Subcutaneous abdominal adipose tissue (tissue), 5 donors: ENCODE data around the gene FAM171A1.
"Not testable (repeated sequence)": the region's sequence is repeated elsewhere in the genome, so short reads cannot be mapped to it uniquely, and the experiment has no call there.

ENCODE experiments used
- H3K27ac ChIP-seq: one replicate; pipeline ENCODE4 v1.7.0; 2013; ENCODE audit warnings: low read depth, mild to moderate bottlenecking, inconsistent platforms, low read length, moderate library complexity
- H3K27me3 ChIP-seq, 5 donors: one replicate each; pipeline ENCODE4 v1.7.0; 2013; ENCODE audit warnings: low read length in 5 of 5, inconsistent platforms in 1 of 5; ENCODE audit not compliant: control insufficient read depth in 5 of 5, insufficient read depth in 4 of 5
- H3K36me3 ChIP-seq, 5 donors: one replicate each; pipeline ENCODE4 v1.7.0; 2013; ENCODE audit warnings: low read length in 5 of 5; ENCODE audit not compliant: control insufficient read depth in 5 of 5, insufficient read depth in 5 of 5
- H3K4me1 ChIP-seq, 5 donors: one replicate each; pipeline ENCODE4 v1.7.0; 2013; ENCODE audit warnings: low read length in 5 of 5, mild to moderate bottlenecking in 3 of 5, moderate library complexity in 1 of 5; ENCODE audit not compliant: control insufficient read depth in 5 of 5, insufficient read depth in 5 of 5
- H3K4me3 ChIP-seq, 5 donors: one replicate each; pipeline ENCODE4 v1.7.0; 2013; ENCODE audit warnings: low read length in 5 of 5, low read depth in 1 of 5
- H3K9ac ChIP-seq, 5 donors: one replicate each; pipeline ENCODE4 v1.7.0; 2013; ENCODE audit warnings: low read length in 5 of 5, mild to moderate bottlenecking in 4 of 5, moderate library complexity in 3 of 5
- H3K9me3 ChIP-seq, 5 donors: one replicate each; pipeline ENCODE4 v1.7.0; 2013; ENCODE audit warnings: low read length in 5 of 5; ENCODE audit not compliant: control insufficient read depth in 5 of 5
- donor health status: healthy.
- donor health status: healthy.
- donor health status: healthy.
- donor health status: healthy.
- donor health status: healthy.

Gene FAM171A1

GRCh38 chr10:15209827-15210509, 161.1 kb downstream of the FAM171A1 start:
- Histone ChIP-seq H3K27ac (no peak overlapping the region), H3K27me3 (no peaks in the 10 kb centered on the region), H3K4me1 (peaks cover 2 to 13% (median 6%) of the 10 kb centered on the region in 5 donors), H3K9ac (peak overlapping the region in 2 of 5 donors; percentile 23), H3K4me3 (peak overlapping the region in 3 of 5 donors; percentile 13 to 36 (median 18)), H3K36me3 (peaks cover 0 to 22% (median 13%) of the 10 kb centered on the region in 5 donors), H3K9me3 (no peaks in the 10 kb centered on the region)

GRCh38 chr10:15208221-15208620, 162.9 kb downstream of the FAM171A1 start:
- Histone ChIP-seq H3K9me3 (no peaks in the 10 kb centered on the region), H3K36me3 (peaks cover 0 to 10% (median 6%) of the 10 kb centered on the region in 5 donors), H3K27ac (no peak overlapping the region), H3K4me1 (peaks cover 2 to 13% (median 6%) of the 10 kb centered on the region in 5 donors), H3K27me3 (no peaks in the 10 kb centered on the region), H3K4me3 (no peak overlapping the region), H3K9ac (no peak overlapping the region)

DNA sequence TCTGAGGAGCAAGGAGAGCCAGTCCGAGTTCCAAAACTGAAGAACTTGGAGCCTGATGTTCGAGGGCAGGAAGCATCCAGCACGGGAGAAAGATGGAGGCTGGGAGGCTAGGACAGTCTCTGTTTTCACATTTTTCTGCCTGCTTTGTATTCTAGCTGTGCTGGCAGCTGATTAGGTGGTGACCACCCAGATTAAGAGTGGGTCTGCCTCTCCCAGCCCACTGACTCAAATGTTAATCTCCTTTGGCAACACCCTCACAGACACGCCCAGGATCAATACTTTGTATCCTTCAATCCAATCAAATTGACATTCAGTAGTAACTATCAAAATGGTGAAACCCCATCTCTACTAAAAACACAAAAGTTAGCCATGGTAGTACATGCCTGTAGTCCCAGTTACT, 163.7 kb downstream of the FAM171A1 start:
- not testable (repeated sequence) for H3K27ac ChIP-seq, H3K27me3 ChIP-seq

DNA sequence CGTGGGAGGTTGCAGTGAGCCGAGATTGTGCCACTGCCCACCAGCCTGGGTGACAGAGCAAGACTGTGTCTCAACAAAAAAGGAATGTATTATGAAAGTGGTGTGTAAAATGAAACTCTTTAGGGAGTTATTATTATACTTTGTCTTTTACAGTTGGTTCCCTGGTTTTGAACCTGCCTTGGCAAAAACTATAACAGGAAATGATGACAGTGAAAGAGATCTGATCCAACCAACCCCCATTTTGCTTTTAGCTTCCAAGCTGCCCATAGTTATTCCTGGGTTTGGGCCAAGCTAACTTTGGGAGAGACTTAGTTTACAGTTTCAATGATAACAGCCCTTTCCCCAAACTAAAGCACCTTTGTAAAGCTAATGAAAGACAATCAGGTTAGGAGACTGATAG, 168.4 kb downstream of the FAM171A1 start:
- Histone ChIP-seq H3K9me3 (no peaks in the 10 kb centered on the region), H3K9ac (no peak overlapping the region), H3K36me3 (no peaks in the 10 kb centered on the region), H3K4me3 (no peak overlapping the region), H3K27ac (peak overlapping the region; percentile 96), H3K4me1 (peaks cover 2 to 44% (median 35%) of the 10 kb centered on the region in 5 donors), H3K27me3 (no peaks in the 10 kb centered on the region)

More for the DNA sequence above, 163.7 kb downstream of the FAM171A1 start:
- peaks cover 2 to 20% (median 10%) of the 10 kb centered on the region in 5 donors for H3K4me1 ChIP-seq
- not testable (repeated sequence) for H3K36me3 ChIP-seq, H3K4me3 ChIP-seq, H3K9ac ChIP-seq, H3K9me3 ChIP-seq

DNA sequence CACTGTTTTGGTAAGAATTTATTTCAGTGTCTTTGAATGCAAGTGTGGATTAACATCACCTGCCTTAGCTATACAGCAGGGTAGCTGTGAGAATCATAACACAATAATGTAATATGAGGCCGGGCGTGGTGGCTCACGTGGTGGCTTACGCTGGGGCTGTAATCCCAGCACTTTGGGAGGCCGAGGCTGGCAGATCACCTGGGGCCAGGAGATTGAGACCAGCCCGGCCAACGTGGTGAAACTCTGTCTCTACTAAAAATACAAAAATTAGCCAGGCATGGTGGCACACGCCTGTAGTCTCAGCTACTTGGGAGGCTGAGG, 168.8 kb downstream of the FAM171A1 start:
- Histone ChIP-seq H3K27ac (peak overlapping the region; percentile 96), H3K9ac (peak overlapping the region in 1 of 5 donors; percentile 53), H3K4me1 (peaks cover 2 to 48% (median 38%) of the 10 kb centered on the region in 5 donors)
- not testable (repeated sequence) for H3K36me3 ChIP-seq, H3K4me3 ChIP-seq, H3K27me3 ChIP-seq, H3K9me3 ChIP-seq

DNA sequence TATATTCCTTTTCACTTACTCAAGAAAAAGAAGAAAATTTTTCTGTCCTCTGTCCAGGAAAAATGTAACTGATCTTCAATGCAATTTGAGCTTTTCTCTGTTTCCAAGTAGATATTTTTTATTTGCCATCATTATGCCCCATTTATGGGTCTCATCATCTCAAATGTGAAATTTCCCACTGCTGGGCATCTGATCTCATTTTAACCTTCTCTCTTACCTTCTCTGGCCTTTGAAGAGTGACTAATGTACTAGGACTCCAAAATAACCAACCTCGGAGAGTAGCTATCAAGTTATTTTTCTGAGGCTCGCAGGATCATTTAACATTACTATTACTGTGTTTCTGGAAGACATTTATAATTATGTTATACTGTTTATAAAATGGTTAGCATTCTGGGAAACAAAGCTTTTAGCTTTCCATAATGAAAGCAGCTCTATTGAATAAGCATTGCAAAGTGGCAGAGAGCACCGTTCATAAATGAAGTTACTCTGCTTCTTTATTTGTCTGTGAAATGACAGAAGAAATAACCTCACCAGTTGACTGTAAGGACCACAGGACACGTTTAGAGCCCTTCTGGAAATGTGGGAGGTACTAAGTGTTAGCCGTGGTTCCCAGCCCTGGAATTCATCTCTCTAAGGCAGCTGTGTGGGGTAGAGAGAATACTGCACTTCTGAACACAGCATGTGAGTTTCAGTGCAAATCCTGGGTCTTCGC, 169.3 kb downstream of the FAM171A1 start:
- Histone ChIP-seq H3K27ac (peak overlapping the region; percentile 96), H3K9me3 (no peaks in the 10 kb centered on the region), H3K9ac (peak overlapping the region; percentile 33 to 79 (median 53)), H3K4me3 (no peak overlapping the region), H3K27me3 (no peaks in the 10 kb centered on the region), H3K36me3 (no peaks in the 10 kb centered on the region), H3K4me1 (peaks cover 2 to 50% (median 38%) of the 10 kb centered on the region in 5 donors)

DNA sequence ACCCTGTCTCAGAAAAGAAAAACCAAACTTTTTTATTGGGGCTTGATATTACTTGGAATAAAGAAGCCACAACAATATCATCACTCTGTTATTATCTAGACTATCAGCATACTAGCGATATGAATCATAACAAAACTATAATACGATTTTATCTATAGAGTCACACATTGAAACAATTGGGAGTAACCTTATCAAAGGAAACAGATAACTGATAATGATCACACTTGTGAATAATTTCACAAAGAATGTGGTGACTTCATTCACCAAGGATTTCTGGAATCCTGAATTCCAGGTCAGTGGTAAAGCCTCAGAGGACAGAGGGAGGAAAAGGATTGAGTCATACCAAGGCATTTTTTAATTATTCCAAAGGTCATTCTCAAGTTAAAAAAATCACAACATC, 170.5 kb downstream of the FAM171A1 start:
- no peaks in the 10 kb centered on the region for H3K9me3 ChIP-seq
- no peaks in the 10 kb centered on the region for H3K27me3 ChIP-seq
- no peak overlapping the region for H3K4me3 ChIP-seq
- peaks cover 2 to 58% (median 38%) of the 10 kb centered on the region in 5 donors for H3K4me1 ChIP-seq
- H3K27ac ChIP-seq: peak overlapping the region; percentile 96
- peak overlapping the region in 1 of 5 donors; percentile 50 for H3K9ac ChIP-seq
- H3K36me3 ChIP-seq: no peaks in the 10 kb centered on the region

DNA sequence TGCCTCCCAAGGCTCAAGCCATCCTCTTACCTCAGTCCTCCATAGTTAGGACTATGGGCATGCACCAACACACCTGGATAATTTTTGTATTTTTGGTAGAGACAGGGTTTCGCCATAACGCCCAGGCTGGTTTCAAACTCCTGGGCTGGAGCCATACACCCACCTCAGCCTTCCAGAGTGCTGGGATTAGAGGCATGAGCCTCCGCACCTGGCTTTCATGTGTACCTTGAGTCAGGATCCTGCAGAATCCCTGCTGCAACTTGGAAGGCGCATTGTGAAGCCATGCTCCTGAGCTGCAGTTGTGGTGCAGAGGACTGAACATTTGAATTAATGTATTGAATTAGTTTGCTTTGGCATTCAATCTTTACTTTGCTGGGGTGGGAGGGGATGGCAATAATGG, 173.2 kb downstream of the FAM171A1 start:
- H3K36me3 ChIP-seq: no peaks in the 10 kb centered on the region
- H3K4me3 ChIP-seq: no peak overlapping the region
- peaks cover 2 to 57% (median 38%) of the 10 kb centered on the region in 5 donors for H3K4me1 ChIP-seq
- H3K27me3 ChIP-seq: no peaks in the 10 kb centered on the region
- no peak overlapping the region for H3K9ac ChIP-seq
- H3K9me3 ChIP-seq: peaks cover 0 to 3% (median 0%) of the 10 kb centered on the region in 5 donors
- H3K27ac ChIP-seq: no peak overlapping the region

- no peak overlapping the region for H3K27ac ChIP-seq
- H3K4me1 ChIP-seq: peaks cover 2 to 51% (median 33%) of the 10 kb centered on the region in 5 donors
Measured at GRCh38 chr10:15197276-15197675, 173.8 kb downstream of the FAM171A1 start.

More at GRCh38 chr10:15197276-15197675, 173.8 kb downstream of the FAM171A1 start:
- no peaks in the 10 kb centered on the region for H3K27me3 ChIP-seq
- peaks cover 0 to 3% (median 0%) of the 10 kb centered on the region in 5 donors for H3K9me3 ChIP-seq
- no peaks in the 10 kb centered on the region for H3K36me3 ChIP-seq
- no peak overlapping the region for H3K4me3 ChIP-seq
- no peak overlapping the region for H3K9ac ChIP-seq
